Cerebellar cortex (tissue), 1 donor: Measurements from ENCODE around the gene CATSPER3.

Source experiments
- DNase-seq: peaks from one replicate; pipeline ENCODE4 v3.0.0-alpha.2; 2015; ENCODE audit warnings: low spot score

Gene CATSPER3

GRCh38 chr5:135041145-135041587, 73.5 kb downstream of the CATSPER3 start:
- no peak for DNase-seq

- no peak for DNase-seq
Observed at GRCh38 chr5:135041726-135042125, 74.0 kb downstream of the CATSPER3 start.

GRCh38 chr5:135042595-135042994, 74.9 kb downstream of the CATSPER3 start:
- DNase-seq, result no peak

- no peak for DNase-seq
Observed at GRCh38 chr5:135045488-135045887, 77.8 kb downstream of the CATSPER3 start.

- DNase-seq, result no peak
Observed at GRCh38 chr5:135046661-135047346, 79.1 kb downstream of the CATSPER3 start.

GRCh38 chr5:135047347-135047695, 79.6 kb downstream of the CATSPER3 start:
- DNase-seq, result no peak

GRCh38 chr5:135048286-135048685, 80.6 kb downstream of the CATSPER3 start:
- no peak for DNase-seq

GRCh38 chr5:135048930-135049329, 81.2 kb downstream of the CATSPER3 start:
- no peak for DNase-seq

- DNase-seq, result no peak
Observed at GRCh38 chr5:135050244-135050767, 82.6 kb downstream of the CATSPER3 start.

GRCh38 chr5:135051399-135051798, 83.7 kb downstream of the CATSPER3 start:
- DNase-seq, result no peak

GRCh38 chr5:135051872-135052271, 84.2 kb downstream of the CATSPER3 start:
- no peak for DNase-seq

- no peak for DNase-seq
Observed at GRCh38 chr5:135052511-135053145, 84.9 kb downstream of the CATSPER3 start.

- DNase-seq, result no peak
Observed at GRCh38 chr5:135053278-135053677, 85.6 kb downstream of the CATSPER3 start.

GRCh38 chr5:135053989-135054388, 86.3 kb downstream of the CATSPER3 start:
- no peak for DNase-seq

GRCh38 chr5:135054546-135054945, 86.8 kb downstream of the CATSPER3 start:
- DNase-seq, result no peak

- DNase-seq, result no peak
Observed at GRCh38 chr5:135055396-135055795, 87.7 kb downstream of the CATSPER3 start.

GRCh38 chr5:135056316-135057030, 88.8 kb downstream of the CATSPER3 start:
- DNase-seq, result no peak

- no peak for DNase-seq
Observed at GRCh38 chr5:135057233-135057632, 89.5 kb downstream of the CATSPER3 start.

GRCh38 chr5:135058331-135058732, 90.6 kb downstream of the CATSPER3 start:
- no peak for DNase-seq

- DNase-seq, result no peak
Observed at GRCh38 chr5:135059000-135059923, 91.6 kb downstream of the CATSPER3 start.

GRCh38 chr5:135060021-135060420, 92.3 kb downstream of the CATSPER3 start:
- DNase-seq, result no peak

GRCh38 chr5:135061001-135061400, 93.3 kb downstream of the CATSPER3 start:
- DNase-seq, result no peak
